GM23338 (cell line): ENCODE measurements around the gene TMEM204. TPM values are rescaled to one million over a fixed set of nuclear protein-coding genes. Genes with fewer than 3 reads are reported as not detected.

Source experiments
- ATAC-seq: fragments of 200-7000 bp; cut with Tn5 transposase; 3 replicates; pipeline ENCODE4 v1.9.1; 2020
- DNase-seq: peaks from one replicate; pipeline ENCODE4 v3.0.0-alpha.2; 2015; ENCODE audit warnings: low spot score
- H2AFZ ChIP-seq: fragments of 200-600 bp; sonication (generic); 2 replicates; pipeline ENCODE4 v1.8.0; 2016; ENCODE audit warnings: antibody characterized with exemption, mild to moderate bottlenecking, moderate library complexity
- H3F3A ChIP-seq: fragments of 200-600 bp; sonication (generic); replicated peaks from 2 replicates; pipeline ENCODE4 v1.8.0; 2017; ENCODE audit warnings: antibody characterized with exemption, mixed run types, low read depth
- H3K27ac ChIP-seq: fragments of 200-600 bp; sonication (generic); 2 replicates; pipeline ENCODE4 v1.6.1; 2016; ENCODE audit warnings: low read depth
- H3K27me3 ChIP-seq: fragments of 200-600 bp; sonication (generic); 2 replicates; pipeline ENCODE4 v1.8.0; 2016; ENCODE audit warnings: mild to moderate bottlenecking, mixed run types, moderate library complexity; ENCODE audit not compliant: insufficient read depth
- H3K36me3 ChIP-seq: fragments of 200-600 bp; sonication (generic); 2 replicates; pipeline ENCODE4 v1.8.0; 2016; ENCODE audit warnings: mild to moderate bottlenecking; ENCODE audit not compliant: insufficient read depth
- H3K4me1 ChIP-seq: fragments of 200-600 bp; sonication (generic); 2 replicates; pipeline ENCODE4 v1.8.0; 2016; ENCODE audit warnings: mild to moderate bottlenecking, moderate library complexity; ENCODE audit not compliant: insufficient read depth
- H3K4me2 ChIP-seq: fragments of 200-600 bp; sonication (generic); 2 replicates; pipeline ENCODE4 v1.7.1; 2017; ENCODE audit warnings: mixed run types
- H3K4me3 ChIP-seq: fragments of 200-600 bp; sonication (generic); 2 replicates; pipeline ENCODE4 v1.6.1; 2016; ENCODE audit warnings: mixed run types
- H3K79me2 ChIP-seq: fragments of 200-600 bp; sonication (generic); replicated peaks from 2 replicates; pipeline ENCODE4 v1.8.0; 2017; ENCODE audit warnings: mild to moderate bottlenecking; ENCODE audit not compliant: insufficient read depth
- H3K9me2 ChIP-seq: fragments of 200-600 bp; sonication (generic); 2 replicates; pipeline ENCODE4 v1.8.0; 2017; ENCODE audit not compliant: insufficient read depth
- H4K20me1 ChIP-seq: fragments of 200-600 bp; sonication (generic); replicated peaks from 2 replicates; pipeline ENCODE4 v1.8.0; 2017; ENCODE audit warnings: mild to moderate bottlenecking; ENCODE audit not compliant: insufficient read depth
- H3K27ac Mint-ChIP-seq: 2 replicates; pipeline ENCODE4 v1.8.0; 2020; ENCODE audit warnings: inconsistent platforms, mild to moderate bottlenecking, moderate library complexity, mixed read lengths
- H3K27me3 Mint-ChIP-seq: 3 replicates; pipeline ENCODE4 v1.8.0; 2022; ENCODE audit warnings: low read depth, mild to moderate bottlenecking, moderate library complexity, mixed read lengths, inconsistent platforms; ENCODE audit not compliant: insufficient read depth, poor library complexity
- H3K36me3 Mint-ChIP-seq: 3 replicates; pipeline ENCODE4 v1.8.0; 2021; ENCODE audit warnings: low read depth, mild to moderate bottlenecking, inconsistent platforms, moderate library complexity, mixed read lengths
- H3K4me1 Mint-ChIP-seq: 3 replicates; pipeline ENCODE4 v1.8.0; 2020; ENCODE audit warnings: mild to moderate bottlenecking, inconsistent platforms, mixed read lengths
- H3K4me3 Mint-ChIP-seq: 3 replicates; pipeline ENCODE4 v1.8.0; 2021; ENCODE audit warnings: moderate library complexity, mild to moderate bottlenecking, inconsistent platforms, mixed read lengths
- H3K9me3 Mint-ChIP-seq: 3 replicates; pipeline ENCODE4 v1.8.0; 2020; ENCODE audit warnings: moderate library complexity, mild to moderate bottlenecking, inconsistent platforms, mixed read lengths
- CREB1 ChIP-seq: fragments of 250-450 bp; sonication (Bioruptor Pico); IDR thresholded peaks from 2 replicates; pipeline ENCODE4 v1.5.0; 2020; ENCODE audit warnings: low read depth, mild to moderate bottlenecking, moderate library complexity
- CTCF ChIP-seq, 2 experiments: fragments of 200-600 bp in 1 of 2; sonication (generic) in 1 of 2; conservative IDR thresholded peaks; 2 replicates each; pipeline versions ENCODE4 v1.5.1 to v1.6.1; 2016 to 2017; ENCODE audit warnings: antibody characterized with exemption in 2 of 2, low read depth in 2 of 2, mild to moderate bottlenecking in 2 of 2, moderate library complexity in 1 of 2
- ETS1 ChIP-seq: IDR thresholded peaks from 2 replicates; pipeline ENCODE4 v1.6.1; 2016; ENCODE audit warnings: antibody characterized with exemption
- EZH2 ChIP-seq: fragments of 200-600 bp; sonication (generic); IDR thresholded peaks from one replicate; pipeline ENCODE4 v1.8.0; 2017; ENCODE audit warnings: antibody characterized with exemption, mild to moderate bottlenecking, low read depth; ENCODE audit not compliant: unreplicated experiment
- EZH2phosphoT487 ChIP-seq: fragments of 200-600 bp; sonication (generic); IDR thresholded peaks from one replicate; pipeline ENCODE4 v1.8.1; 2018; ENCODE audit warnings: antibody characterized with exemption; ENCODE audit not compliant: unreplicated experiment
- JUNB ChIP-seq: IDR thresholded peaks from one replicate; pipeline ENCODE4 v1.6.1; 2016; ENCODE audit warnings: antibody characterized with exemption; ENCODE audit not compliant: unreplicated experiment
- NANOG ChIP-seq: IDR thresholded peaks from 2 replicates; pipeline ENCODE4 v1.6.1; 2016; ENCODE audit warnings: antibody characterized with exemption, borderline replicate concordance
- POLR2AphosphoS5 ChIP-seq: IDR thresholded peaks from 2 replicates; pipeline ENCODE4 v1.6.1; 2016; ENCODE audit warnings: antibody characterized with exemption, low read depth
- REST ChIP-seq: IDR thresholded peaks from one replicate; pipeline ENCODE4 v1.6.1; 2018; ENCODE audit warnings: antibody characterized with exemption; ENCODE audit not compliant: unreplicated experiment
- STAT1 ChIP-seq: IDR thresholded peaks from one replicate; pipeline ENCODE4 v1.6.1; 2016; ENCODE audit warnings: antibody characterized with exemption; ENCODE audit not compliant: unreplicated experiment
- ZNF114 ChIP-seq: fragments of 250-450 bp; sonication (Bioruptor Pico); IDR thresholded peaks from 2 replicates; pipeline ENCODE4 v1.5.0; 2020; ENCODE audit warnings: mild to moderate bottlenecking, moderate library complexity
- ZNF331 ChIP-seq: fragments of 250-450 bp; sonication (Bioruptor Pico); IDR thresholded peaks from 2 replicates; pipeline ENCODE4 v1.5.0; 2020; ENCODE audit warnings: low read depth, mild to moderate bottlenecking, moderate library complexity
- ZNF462 ChIP-seq: fragments of 250-450 bp; sonication (Bioruptor Pico); IDR thresholded peaks from 2 replicates; pipeline ENCODE4 v1.5.0; 2020; ENCODE audit warnings: mild to moderate bottlenecking, moderate library complexity
- polyA plus RNA-seq: library from polyadenylated mRNA; unstranded; fragments of >200 nt; fragmentation: Nextera tagmentation; extraction: Ambion mirVana; gene quantifications from 2 replicates; pipeline ENCODE4 v1.2.1, GENCODE V29; 2016
- total RNA-seq: library from RNA; depleted of rRNA; stranded (reverse); fragments of >200 nt; shearing (Covaris generic); gene quantifications from 2 replicates; pipeline ENCODE4 v1.2.3, GENCODE V29; 2014

Gene TMEM204
- total and polyA plus RNA-seq, 2 experiments from 2014 or later: 0.14 to 0.21 TPM

- Histone ChIP-seq H3K27me3 (no peaks in the 10 kb centered on the region), H2AFZ (no peak overlapping the region), H3K36me3 (peaks cover 12% of the 10 kb centered on the region), H3K27ac (no peak overlapping the region), H3K4me2 (no peak overlapping the region), H3K9me2 (no peaks in the 10 kb centered on the region), H3K4me3 (no peak overlapping the region), H3K79me2 (no peaks in the 10 kb centered on the region), H3K4me1 (no peaks in the 10 kb centered on the region), H3F3A (no peaks in the 10 kb centered on the region), H4K20me1 (0 out of 2 replicates have a peak, but pooled peaks cover 4% of the 10 kb centered on the region)
- H3K36me3 Mint-ChIP-seq: peaks cover 34% of the 10 kb centered on the region
- no peak overlapping the region for H3K27ac Mint-ChIP-seq
- DNase-seq (no peak), ATAC-seq (no peak)
- no peaks in the 10 kb centered on the region for H3K9me3 Mint-ChIP-seq
- peaks cover 5% of the 10 kb centered on the region for H3K27me3 Mint-ChIP-seq
- no peak overlapping the region for H3K4me3 Mint-ChIP-seq
- no peak for TF ChIP-seq EZH2
- no peak for TF ChIP-seq NANOG
- TF ChIP-seq STAT1: no peak
- no peak for TF ChIP-seq CTCF (conservative IDR thresholded peaks at IDR 0.05; ENCODE audit: low read depth in 2 of 2)
- TF ChIP-seq ETS1: no peak
- no peak for TF ChIP-seq ZNF114 (CRISPR knock-in tag)
- TF ChIP-seq ZNF462: no peak
- TF ChIP-seq POLR2AphosphoS5: no peak
- no peak for TF ChIP-seq ZNF331 (CRISPR knock-in tag)
- no peak for TF ChIP-seq REST
- TF ChIP-seq EZH2phosphoT487: no peak
- TF ChIP-seq CREB1: no peak
- TF ChIP-seq JUNB: no peak
- no peaks in the 10 kb centered on the region for H3K4me1 Mint-ChIP-seq
Measured at GRCh38 chr16:1502092-1503004, 31.1 kb upstream of the TMEM204 start.
